HepG2 (cell line): ENCODE results near the gene SURF1. TPM values are rescaled to one million over a fixed set of nuclear protein-coding genes. Genes with fewer than 3 reads are reported as not detected.

Experiments used
- CEBPG ChIP-seq: IDR thresholded peaks from 2 replicates; pipeline ENCODE4 v1.6.1; 2016
- FIP1L1 ChIP-seq: fragments of 200-400 bp; formaldehyde crosslinking; IDR thresholded peaks from 2 replicates; pipeline ENCODE4 v1.6.1; 2018; ENCODE audit warnings: low read depth, mild to moderate bottlenecking, low read length, moderate library complexity, borderline replicate concordance; ENCODE audit not compliant: insufficient read depth
- FOXA1 ChIP-seq, 2 experiments: fragments of 450-650 bp in 1 of 2; sonication (generic) in 1 of 2; formaldehyde crosslinking in 1 of 2; IDR thresholded peaks; 2 replicates each; pipeline versions ENCODE4 v1.4.0 to v1.6.1; 2016 to 2020; ENCODE audit warnings: missing genetic modification reagents in 1 of 2
- GABPB1 ChIP-seq: IDR thresholded peaks from 2 replicates; pipeline ENCODE4 v1.6.1; 2016; ENCODE audit warnings: mild to moderate bottlenecking, missing genetic modification reagents, moderate library complexity, missing compliant biosample characterization
- HOXA7 ChIP-seq: sonication (generic); formaldehyde crosslinking; IDR thresholded peaks from 2 replicates; pipeline ENCODE4 v1.8.1; 2022; ENCODE audit warnings: mild to moderate bottlenecking, missing genetic modification reagents, moderate library complexity
- JUNB ChIP-seq: sonication (generic); formaldehyde crosslinking; IDR thresholded peaks from 2 replicates; pipeline ENCODE4 v1.8.0; 2022; ENCODE audit warnings: missing genetic modification reagents, mild to moderate bottlenecking, borderline replicate concordance
- NR2F2 ChIP-seq: IDR thresholded peaks from 2 replicates; pipeline ENCODE4 v1.6.1; 2012; ENCODE audit warnings: low read depth, inconsistent platforms, borderline replicate concordance
- POLR2AphosphoS2 ChIP-seq: IDR thresholded peaks from 2 replicates; pipeline ENCODE4 v1.6.1; 2011; ENCODE audit warnings: low read depth, low read length, improper control_type of control experiment
- YY1 ChIP-seq: IDR thresholded peaks from 2 replicates; pipeline ENCODE4 v1.6.1; 2011; ENCODE audit warnings: low read length, low read depth, moderate library complexity, mild to moderate bottlenecking; ENCODE audit not compliant: insufficient read depth, insufficient replicate concordance
- ZFP37 ChIP-seq: sonication (generic); formaldehyde crosslinking; IDR thresholded peaks from 2 replicates; pipeline ENCODE4 v1.4.0; 2020; ENCODE audit warnings: missing genetic modification reagents, borderline replicate concordance
- ZNF136 ChIP-seq: sonication (generic); formaldehyde crosslinking; IDR thresholded peaks from 2 replicates; pipeline ENCODE4 v1.8.1; 2022; ENCODE audit warnings: low read depth, mild to moderate bottlenecking, moderate library complexity, missing genetic modification reagents
- ZNF251 ChIP-seq: sonication (generic); formaldehyde crosslinking; IDR thresholded peaks from 2 replicates; pipeline ENCODE4 v1.9.0; 2021; ENCODE audit warnings: mild to moderate bottlenecking, missing genetic modification reagents
- ZNF264 ChIP-seq: sonication (generic); formaldehyde crosslinking; IDR thresholded peaks from 2 replicates; pipeline ENCODE4 v1.4.0; 2020; ENCODE audit warnings: missing genetic modification reagents
- ZNF350 ChIP-seq: sonication (generic); formaldehyde crosslinking; IDR thresholded peaks from 2 replicates; pipeline ENCODE4 v1.4.0; 2020; ENCODE audit warnings: mild to moderate bottlenecking, low read depth, missing genetic modification reagents, borderline replicate concordance
- ZNF562 ChIP-seq: sonication (generic); formaldehyde crosslinking; IDR thresholded peaks from 2 replicates; pipeline ENCODE4 v1.8.0; 2022; ENCODE audit warnings: missing genetic modification reagents, borderline replicate concordance
- polyA plus RNA-seq, 8 experiments: library from polyadenylated mRNA; depleted of rRNA in 3 of 8; stranded (reverse) in 7 of 8; unstranded in 1 of 8; fragments of >200 nt; fragmentation: Illumina TruSeq in 4 of 8; extraction: Trizol in 4 of 8; gene quantifications; 2 replicates each; pipeline versions ENCODE4 v1.2.1 to v1.2.3, GENCODE V29; 2011 to 2016; ENCODE audit warnings: low read depth in 4 of 8, missing spikeins in 1 of 8, mixed read lengths in 1 of 8; ENCODE audit not compliant: insufficient read depth in 1 of 8
- total RNA-seq, 5 experiments: library from RNA; depleted of rRNA; stranded (reverse); fragments of >200 nt; fragmentation: Illumina TruSeq; extraction: Trizol; gene quantifications; 2 replicates each; pipeline ENCODE4 v1.2.3, GENCODE V29; 2016; ENCODE audit warnings: low read depth in 1 of 5
- TF ChIP-seq, protein P1 (sequence below): sonication (generic); formaldehyde crosslinking; conservative IDR thresholded peaks from 2 replicates; pipeline ENCODE4 v1.8.0; 2022; ENCODE audit warnings: mild to moderate bottlenecking, moderate library complexity, missing genetic modification reagents
- TF ChIP-seq, protein P2 (sequence below): IDR thresholded peaks from 2 replicates; pipeline ENCODE4 v1.6.1; 2012; ENCODE audit warnings: low read length, improper control_type of control experiment
- TF ChIP-seq, protein P3 (sequence below): sonication (generic); formaldehyde crosslinking; IDR thresholded peaks from 2 replicates; pipeline ENCODE4 v1.8.0; 2023; ENCODE audit warnings: mild to moderate bottlenecking, missing genetic modification reagents
- TF ChIP-seq, protein P4 (sequence below): sonication (generic); formaldehyde crosslinking; IDR thresholded peaks from 2 replicates; pipeline ENCODE4 v1.5.0; 2020; ENCODE audit warnings: missing genetic modification reagents
- TF ChIP-seq, protein P5 (sequence below): sonication (generic); formaldehyde crosslinking; IDR thresholded peaks from 2 replicates; pipeline ENCODE4 v1.8.1; 2023; ENCODE audit warnings: mild to moderate bottlenecking, moderate library complexity, missing genetic modification reagents

Gene SURF1
- total and polyA plus RNA-seq, 2 of the 13 experiments (the other 11 are each of a cell fraction or from before 2014, with no cell fraction given): 17.8 to 40.7 TPM

DNA sequence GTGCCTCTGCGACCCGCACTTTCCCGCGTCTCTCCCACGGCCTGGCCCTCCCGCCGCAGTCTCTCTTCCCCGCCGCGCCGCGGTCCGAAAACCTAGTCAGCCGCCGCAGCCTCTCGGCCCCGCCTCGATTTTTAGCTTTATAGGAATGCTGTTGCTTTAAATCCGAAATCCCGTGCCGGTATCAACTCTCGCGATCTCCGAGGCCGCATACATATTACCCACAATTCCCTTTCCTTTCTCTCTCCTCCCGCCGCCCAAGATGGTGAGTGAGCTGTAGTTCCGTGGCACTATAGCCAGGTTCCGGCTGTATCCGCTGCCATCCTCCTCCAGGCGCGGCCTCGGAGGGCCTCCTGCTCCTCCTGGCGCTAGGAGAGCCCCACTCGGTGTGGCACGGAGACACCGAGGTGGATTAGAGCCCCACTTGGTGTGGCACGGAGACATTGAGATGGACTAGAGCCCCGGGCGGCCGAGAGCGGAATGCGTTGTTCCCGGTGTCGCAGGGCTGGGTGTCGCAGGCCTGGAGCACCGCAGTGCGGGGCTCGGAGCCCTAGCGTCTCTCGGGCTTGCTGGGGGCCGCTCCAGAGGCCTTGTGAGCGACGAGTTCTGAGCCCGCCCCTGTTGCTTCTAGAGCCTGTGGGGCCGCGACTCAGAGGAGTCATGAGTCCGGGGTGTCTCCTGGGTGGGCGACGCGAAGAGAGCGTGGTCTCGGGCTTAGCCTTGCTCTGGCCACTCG lies 8.1 kb downstream of the SURF1 start, which contains the start of the genes MED22 and RPL7A (continued):
- TF ChIP-seq, protein P1, sequence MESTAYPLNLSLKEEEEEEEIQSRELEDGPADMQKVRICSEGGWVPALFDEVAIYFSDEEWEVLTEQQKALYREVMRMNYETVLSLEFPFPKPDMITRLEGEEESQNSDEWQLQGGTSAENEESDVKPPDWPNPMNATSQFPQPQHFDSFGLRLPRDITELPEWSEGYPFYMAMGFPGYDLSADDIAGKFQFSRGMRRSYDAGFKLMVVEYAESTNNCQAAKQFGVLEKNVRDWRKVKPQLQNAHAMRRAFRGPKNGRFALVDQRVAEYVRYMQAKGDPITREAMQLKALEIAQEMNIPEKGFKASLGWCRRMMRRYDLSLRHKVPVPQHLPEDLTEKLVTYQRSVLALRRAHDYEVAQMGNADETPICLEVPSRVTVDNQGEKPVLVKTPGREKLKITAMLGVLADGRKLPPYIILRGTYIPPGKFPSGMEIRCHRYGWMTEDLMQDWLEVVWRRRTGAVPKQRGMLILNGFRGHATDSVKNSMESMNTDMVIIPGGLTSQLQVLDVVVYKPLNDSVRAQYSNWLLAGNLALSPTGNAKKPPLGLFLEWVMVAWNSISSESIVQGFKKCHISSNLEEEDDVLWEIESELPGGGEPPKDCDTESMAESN (CRISPR knock-in tag): no peak; the same call in 1 of the 2 replicates
- TF ChIP-seq ZNF350 (CRISPR knock-in tag) (peak; percentile 76; the same call in 1 of the 2 replicates), HOXA7 (CRISPR knock-in tag) (0 out of 2 replicates have a peak, but pooled peaks have one; percentile 51), ZNF562 (CRISPR knock-in tag) (no peak), FOXA1 (IDR thresholded peaks at IDR 0.05) (no peak), FOXA1 (CRISPR knock-in tag; IDR thresholded peaks at IDR 0.05) (no peak), POLR2AphosphoS2 (peak; percentile 85; the same call in 1 of the 2 replicates), ZNF251 (CRISPR knock-in tag) (no peak), ZFP37 (CRISPR knock-in tag) (0 out of 2 replicates have a peak, but pooled peaks have one; percentile 40), YY1 (peak; percentile 91), JUNB (CRISPR knock-in tag) (0 out of 2 replicates have a peak, but pooled peaks have one; percentile 49), ZNF136 (no peak), CEBPG (no peak; the same call in 1 of the 2 replicates), FIP1L1 (0 out of 2 replicates have a peak, but pooled peaks have one; percentile 87), ZNF264 (CRISPR knock-in tag) (no peak), GABPB1 (CRISPR knock-in tag) (peak; percentile 77), NR2F2 (no peak)
- TF ChIP-seq, protein P2, sequence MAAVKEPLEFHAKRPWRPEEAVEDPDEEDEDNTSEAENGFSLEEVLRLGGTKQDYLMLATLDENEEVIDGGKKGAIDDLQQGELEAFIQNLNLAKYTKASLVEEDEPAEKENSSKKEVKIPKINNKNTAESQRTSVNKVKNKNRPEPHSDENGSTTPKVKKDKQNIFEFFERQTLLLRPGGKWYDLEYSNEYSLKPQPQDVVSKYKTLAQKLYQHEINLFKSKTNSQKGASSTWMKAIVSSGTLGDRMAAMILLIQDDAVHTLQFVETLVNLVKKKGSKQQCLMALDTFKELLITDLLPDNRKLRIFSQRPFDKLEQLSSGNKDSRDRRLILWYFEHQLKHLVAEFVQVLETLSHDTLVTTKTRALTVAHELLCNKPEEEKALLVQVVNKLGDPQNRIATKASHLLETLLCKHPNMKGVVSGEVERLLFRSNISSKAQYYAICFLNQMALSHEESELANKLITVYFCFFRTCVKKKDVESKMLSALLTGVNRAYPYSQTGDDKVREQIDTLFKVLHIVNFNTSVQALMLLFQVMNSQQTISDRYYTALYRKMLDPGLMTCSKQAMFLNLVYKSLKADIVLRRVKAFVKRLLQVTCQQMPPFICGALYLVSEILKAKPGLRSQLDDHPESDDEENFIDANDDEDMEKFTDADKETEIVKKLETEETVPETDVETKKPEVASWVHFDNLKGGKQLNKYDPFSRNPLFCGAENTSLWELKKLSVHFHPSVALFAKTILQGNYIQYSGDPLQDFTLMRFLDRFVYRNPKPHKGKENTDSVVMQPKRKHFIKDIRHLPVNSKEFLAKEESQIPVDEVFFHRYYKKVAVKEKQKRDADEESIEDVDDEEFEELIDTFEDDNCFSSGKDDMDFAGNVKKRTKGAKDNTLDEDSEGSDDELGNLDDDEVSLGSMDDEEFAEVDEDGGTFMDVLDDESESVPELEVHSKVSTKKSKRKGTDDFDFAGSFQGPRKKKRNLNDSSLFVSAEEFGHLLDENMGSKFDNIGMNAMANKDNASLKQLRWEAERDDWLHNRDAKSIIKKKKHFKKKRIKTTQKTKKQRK: no peak
- TF ChIP-seq, protein P3, sequence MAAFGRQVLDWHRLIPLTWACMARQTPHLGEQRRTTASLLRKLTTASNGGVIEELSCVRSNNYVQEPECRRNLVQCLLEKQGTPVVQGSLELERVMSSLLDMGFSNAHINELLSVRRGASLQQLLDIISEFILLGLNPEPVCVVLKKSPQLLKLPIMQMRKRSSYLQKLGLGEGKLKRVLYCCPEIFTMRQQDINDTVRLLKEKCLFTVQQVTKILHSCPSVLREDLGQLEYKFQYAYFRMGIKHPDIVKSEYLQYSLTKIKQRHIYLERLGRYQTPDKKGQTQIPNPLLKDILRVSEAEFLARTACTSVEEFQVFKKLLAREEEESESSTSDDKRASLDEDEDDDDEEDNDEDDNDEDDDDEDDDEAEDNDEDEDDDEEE (CRISPR knock-in tag): no peak
- TF ChIP-seq, protein P4, sequence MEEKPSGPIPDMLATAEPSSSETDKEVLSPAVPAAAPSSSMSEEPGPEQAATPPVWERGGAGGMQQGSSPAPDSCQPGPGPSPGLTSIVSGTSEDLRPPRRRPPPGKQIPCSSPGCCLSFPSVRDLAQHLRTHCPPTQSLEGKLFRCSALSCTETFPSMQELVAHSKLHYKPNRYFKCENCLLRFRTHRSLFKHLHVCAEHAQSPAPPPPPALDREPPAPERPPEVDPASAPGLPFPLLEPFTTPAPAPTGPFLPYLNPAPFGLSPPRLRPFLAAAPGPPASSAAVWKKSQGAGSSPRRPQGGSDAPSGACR (CRISPR knock-in tag): no peak
- TF ChIP-seq, protein P5, sequence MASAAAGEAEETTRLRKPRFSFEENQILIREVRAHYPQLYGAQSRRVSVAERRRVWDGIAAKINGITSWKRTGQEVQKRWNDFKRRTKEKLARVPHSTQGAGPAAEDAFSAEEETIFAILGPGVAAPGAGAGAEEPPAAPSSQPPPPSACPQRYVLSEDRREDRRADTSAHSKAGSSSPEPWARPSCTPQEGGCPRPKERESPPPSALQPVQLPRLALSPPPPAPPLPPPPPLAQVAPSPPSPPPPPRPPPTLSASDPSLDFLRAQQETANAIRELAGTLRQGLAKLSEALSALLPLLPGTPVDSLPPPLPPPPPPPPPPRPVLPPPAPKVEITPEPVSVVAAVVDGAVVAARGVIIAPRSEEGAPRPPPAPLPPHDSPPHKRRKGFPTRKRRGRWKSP (CRISPR knock-in tag): peak; percentile 26; the same call in 1 of the 2 replicates
